ENCODE data around the gene CACNB2. TPM values are rescaled to one million over a fixed set of nuclear protein-coding genes. Genes with fewer than 3 reads are reported as not detected.

CACNB2 gene
- total RNA-seq, 1 donor from 2014 or later, result 0.43 TPM

- DNase-seq (ENCODE audit: extremely low spot score, unreplicated experiment), result no peak
- Mint-ChIP-seq H3K9me3 (ENCODE audit: unreplicated experiment) (no peaks in the 10 kb centered on the region), H3K4me3 (ENCODE audit: unreplicated experiment) (no peak overlapping the region), H3K36me3 (ENCODE audit: unreplicated experiment) (no peaks in the 10 kb centered on the region), H3K27ac (ENCODE audit: unreplicated experiment) (no peak overlapping the region), H3K4me1 (ENCODE audit: unreplicated experiment) (no peaks in the 10 kb centered on the region), H3K27me3 (ENCODE audit: unreplicated experiment) (peaks cover 8% of the 10 kb centered on the region)
- TF ChIP-seq CTCF (IDR thresholded peaks at IDR 0.05), result no peak
Measured at GRCh38 chr10:18219146-18219545, 78.9 kb downstream of the CACNB2 start.

- Mint-ChIP-seq H3K9me3 (ENCODE audit: unreplicated experiment) (no peaks in the 10 kb centered on the region), H3K27ac (ENCODE audit: unreplicated experiment) (no peak overlapping the region), H3K27me3 (ENCODE audit: unreplicated experiment) (peaks cover 4% of the 10 kb centered on the region), H3K36me3 (ENCODE audit: unreplicated experiment) (no peaks in the 10 kb centered on the region), H3K4me3 (ENCODE audit: unreplicated experiment) (no peak overlapping the region), H3K4me1 (ENCODE audit: unreplicated experiment) (no peaks in the 10 kb centered on the region)
- no peak for DNase-seq (ENCODE audit: extremely low spot score, unreplicated experiment)
- TF ChIP-seq CTCF (IDR thresholded peaks at IDR 0.05), result no peak
Measured at GRCh38 chr10:18221123-18221522, 80.9 kb downstream of the CACNB2 start.

GRCh38 chr10:18221882-18222281 lies 81.7 kb downstream of the CACNB2 start:
- H3K36me3 Mint-ChIP-seq (ENCODE audit: unreplicated experiment), result no peaks in the 10 kb centered on the region
- H3K27ac Mint-ChIP-seq (ENCODE audit: unreplicated experiment), result no peak overlapping the region
- H3K4me3 Mint-ChIP-seq (ENCODE audit: unreplicated experiment), result no peak overlapping the region

GRCh38 chr10:18222866-18223265 lies 82.6 kb downstream of the CACNB2 start:
- Mint-ChIP-seq H3K4me3 (ENCODE audit: unreplicated experiment) (no peak overlapping the region), H3K27me3 (ENCODE audit: unreplicated experiment) (peaks cover 10% of the 10 kb centered on the region), H3K9me3 (ENCODE audit: unreplicated experiment) (no peaks in the 10 kb centered on the region), H3K4me1 (ENCODE audit: unreplicated experiment) (no peaks in the 10 kb centered on the region), H3K27ac (ENCODE audit: unreplicated experiment) (no peak overlapping the region), H3K36me3 (ENCODE audit: unreplicated experiment) (no peaks in the 10 kb centered on the region)
- no peak for TF ChIP-seq CTCF (IDR thresholded peaks at IDR 0.05)
- no peak for DNase-seq (ENCODE audit: extremely low spot score, unreplicated experiment)

More at GRCh38 chr10:18221882-18222281, 81.7 kb downstream of the CACNB2 start:
- Mint-ChIP-seq H3K9me3 (ENCODE audit: unreplicated experiment) (no peaks in the 10 kb centered on the region), H3K4me1 (ENCODE audit: unreplicated experiment) (no peaks in the 10 kb centered on the region), H3K27me3 (ENCODE audit: unreplicated experiment) (peaks cover 7% of the 10 kb centered on the region)
- no peak for DNase-seq (ENCODE audit: extremely low spot score, unreplicated experiment)
- TF ChIP-seq CTCF (IDR thresholded peaks at IDR 0.05), result no peak

GRCh38 chr10:18223898-18224297 lies 83.7 kb downstream of the CACNB2 start:
- H3K4me1 Mint-ChIP-seq (ENCODE audit: unreplicated experiment), result no peaks in the 10 kb centered on the region
- DNase-seq (ENCODE audit: extremely low spot score, unreplicated experiment), result no peak
- TF ChIP-seq CTCF (IDR thresholded peaks at IDR 0.05), result no peak
- H3K4me3 Mint-ChIP-seq (ENCODE audit: unreplicated experiment), result no peak overlapping the region
- no peaks in the 10 kb centered on the region for H3K9me3 Mint-ChIP-seq (ENCODE audit: unreplicated experiment)
- H3K27ac Mint-ChIP-seq (ENCODE audit: unreplicated experiment), result no peak overlapping the region
- peaks cover 10% of the 10 kb centered on the region for H3K27me3 Mint-ChIP-seq (ENCODE audit: unreplicated experiment)
- H3K36me3 Mint-ChIP-seq (ENCODE audit: unreplicated experiment), result no peaks in the 10 kb centered on the region
